Measurements from ENCODE around the gene SLC25A42.
"Not testable (repeated sequence)": the region's sequence is repeated elsewhere in the genome, so short reads cannot be mapped to it uniquely, and the experiment has no call there.

- TF ChIP-seq POLR2A (IDR thresholded peaks at IDR 0.05; ENCODE audit: low read length); GATA1 (IDR thresholded peaks at IDR 0.05; ENCODE audit: low read depth, low read length): not testable (repeated sequence)
Measured at GRCh38 chr19:19135713-19136112, 71.9 kb downstream of the SLC25A42 start.
